Stimulated activated CD8-positive, alpha-beta memory T cell treated with anti-CD3 and anti-CD28 coated beads, Interleukin-15, amount 100 ng/mL, for 24 hours (primary cell): ENCODE data around the gene MAP2K3.
"Not testable (repeated sequence)": the region's sequence is repeated elsewhere in the genome, so short reads cannot be mapped to it uniquely, and the experiment has no call there.

Source experiments
- DNase-seq: peaks from one replicate; pipeline ENCODE4 v3.0.0-alpha.2; 2020; ENCODE audit warnings: low read depth

The MAP2K3 gene

DNA sequence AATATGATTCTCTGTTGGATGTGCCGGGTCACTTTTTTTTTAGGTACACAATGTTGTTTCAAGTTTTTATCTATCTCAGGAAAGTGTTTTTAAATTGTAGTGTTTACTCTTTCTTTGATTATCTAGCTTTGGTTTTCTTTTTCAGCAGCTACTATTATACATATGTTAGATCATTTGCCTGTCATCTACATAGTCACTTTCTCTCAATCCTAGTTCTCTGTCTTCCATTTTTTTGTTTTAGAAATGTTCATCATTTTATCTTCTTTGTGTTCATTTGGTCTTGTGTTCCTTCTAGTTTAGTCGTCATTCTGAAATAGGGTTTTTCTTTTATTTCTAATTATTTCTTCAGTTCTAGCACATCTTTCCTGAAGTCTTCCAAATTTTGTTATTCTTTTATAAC is 44.3 kb downstream of the MAP2K3 start:
- DNase-seq, result not testable (repeated sequence)

DNA sequence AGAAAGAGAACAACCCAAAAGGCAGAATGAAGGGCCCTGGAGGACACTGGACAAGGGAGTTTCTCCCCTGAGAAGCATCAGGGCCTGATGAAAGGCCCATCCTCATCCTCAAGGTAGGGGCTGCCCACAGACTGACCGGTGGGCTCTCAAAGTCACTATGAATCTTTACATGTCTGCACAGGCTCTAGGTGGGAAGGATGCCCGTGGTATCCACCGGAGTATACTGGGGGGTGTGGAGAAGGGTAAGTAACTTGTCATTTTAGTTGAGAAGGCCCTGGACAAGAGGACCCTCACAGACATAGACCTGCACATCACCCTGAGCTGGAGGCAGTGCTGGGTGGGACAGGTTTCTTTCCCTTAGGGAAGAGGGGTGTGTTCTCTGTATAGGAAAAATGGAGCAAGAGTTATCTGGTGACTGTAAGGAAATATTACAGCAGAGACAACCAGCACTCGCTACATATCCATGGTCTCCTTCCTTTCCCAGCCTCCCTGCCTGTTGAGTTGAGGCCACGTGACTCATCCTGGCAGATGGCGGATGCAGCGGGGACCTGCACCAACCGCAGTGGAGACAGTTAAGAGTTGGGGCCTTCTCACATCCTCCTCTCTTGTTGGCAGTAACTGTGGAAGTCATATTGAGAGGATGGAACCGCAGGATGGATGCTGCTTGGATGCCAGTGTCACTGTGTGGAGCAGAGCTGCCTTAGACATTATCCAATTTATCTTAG is 46.1 kb downstream of the MAP2K3 start:
- no peak for DNase-seq

DNA sequence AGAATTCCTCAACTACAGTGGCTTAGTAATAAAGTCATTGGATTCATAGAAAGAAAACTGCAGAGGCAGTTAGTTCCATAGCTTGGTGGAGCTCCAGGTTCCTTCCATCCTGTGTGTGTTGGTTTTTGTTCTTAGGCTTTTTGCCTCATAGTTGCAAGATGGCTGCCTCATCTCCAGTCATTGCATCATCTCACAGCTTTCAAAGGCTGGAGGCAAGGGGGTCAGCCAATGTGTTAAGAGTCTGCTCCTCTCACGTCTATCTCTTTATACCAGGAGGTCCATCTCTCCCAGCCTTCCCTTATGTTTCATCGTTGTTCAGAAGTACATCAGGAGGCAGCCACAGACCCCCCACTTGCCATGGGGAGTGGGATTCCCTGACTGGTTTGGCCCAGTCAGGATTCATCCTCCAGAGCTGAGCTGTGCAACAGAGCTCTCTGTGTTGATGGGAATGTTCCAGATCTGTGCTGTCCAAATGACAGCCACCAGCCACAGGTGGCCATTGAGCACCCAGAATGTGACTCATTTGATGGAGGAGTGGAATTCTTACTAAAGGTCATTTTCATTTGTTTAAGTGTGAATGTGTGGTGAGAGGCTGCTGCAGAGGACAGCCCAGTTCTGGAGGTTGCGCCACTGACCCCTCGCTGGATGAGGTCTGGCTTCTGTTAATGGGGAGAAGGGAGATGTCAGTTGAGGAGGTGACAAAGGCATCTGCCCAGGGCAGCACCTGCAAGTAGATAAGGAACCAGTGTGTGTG is 52.2 kb downstream of the MAP2K3 start:
- not testable (repeated sequence) for DNase-seq

DNA sequence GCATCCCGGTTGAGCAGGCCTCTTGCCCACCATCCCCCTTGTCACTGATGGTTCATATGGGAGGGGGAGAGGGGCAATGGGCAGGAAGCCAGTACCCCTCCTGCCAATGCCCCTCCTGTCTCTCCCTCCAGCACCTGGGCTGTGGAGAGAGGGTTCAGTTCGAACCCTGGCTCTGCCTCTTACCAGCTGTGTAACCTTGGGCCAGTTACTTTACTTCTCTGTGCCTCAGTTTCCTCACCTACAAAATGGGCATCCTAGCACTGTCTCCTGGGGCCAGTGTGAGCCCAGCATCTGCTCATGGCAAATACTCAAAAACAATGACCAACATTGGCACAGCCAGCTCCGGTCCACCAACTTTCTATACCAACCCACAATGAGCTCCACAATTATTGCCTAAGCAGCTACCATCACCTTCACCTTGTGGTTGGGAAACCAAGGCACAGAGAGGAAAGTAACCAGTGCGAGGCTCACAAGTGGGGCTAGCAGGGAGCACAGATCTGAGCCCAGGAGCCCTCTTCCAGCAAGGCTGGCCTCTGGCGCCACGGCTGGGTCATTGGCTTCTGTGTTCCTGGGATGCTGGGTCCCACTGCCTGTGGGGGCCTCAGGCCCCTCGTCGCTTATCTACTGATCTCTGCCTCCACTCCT is 53.6 kb downstream of the MAP2K3 start:
- DNase-seq, result not testable (repeated sequence)

DNA sequence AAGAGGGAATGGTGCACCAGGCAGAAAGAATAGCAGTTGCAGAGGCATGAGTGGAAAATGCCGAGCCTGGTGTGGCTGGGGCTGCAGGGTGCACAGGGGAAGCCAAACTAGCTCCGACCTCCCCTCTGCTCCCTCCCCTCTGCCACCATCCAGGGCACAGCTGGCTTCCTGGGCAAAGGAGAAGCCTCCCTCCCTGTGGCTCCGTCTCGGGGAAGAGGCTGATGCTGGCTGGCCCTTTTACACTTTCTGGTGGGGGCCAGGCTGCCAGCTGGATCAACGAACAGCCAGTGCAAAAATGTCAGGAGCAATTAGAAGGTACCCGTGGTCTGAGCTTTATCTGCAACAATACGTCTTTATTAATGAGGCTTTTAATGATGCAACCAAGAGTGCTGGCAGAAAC is 54.5 kb downstream of the MAP2K3 start:
- DNase-seq, result no peak

DNA sequence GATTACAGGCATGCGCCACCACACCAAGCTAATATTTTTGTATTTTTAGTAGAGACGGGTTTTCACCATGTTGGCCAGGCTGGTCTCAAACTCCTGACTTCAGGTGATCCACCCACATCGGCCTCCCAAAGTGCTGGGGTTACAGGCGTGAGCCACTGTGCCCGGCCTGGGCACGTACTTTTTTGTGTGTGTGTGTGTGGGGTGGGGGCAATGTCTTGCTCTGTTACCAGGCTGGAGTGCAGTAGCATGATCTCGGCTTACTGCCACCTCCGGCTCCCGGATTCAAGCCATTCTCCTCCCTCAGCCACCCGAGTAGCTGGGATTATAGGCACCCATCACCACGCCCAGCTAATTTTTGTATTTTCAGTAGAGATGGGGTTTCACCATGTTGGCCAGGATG is 55.1 kb downstream of the MAP2K3 start:
- not testable (repeated sequence) for DNase-seq

DNA sequence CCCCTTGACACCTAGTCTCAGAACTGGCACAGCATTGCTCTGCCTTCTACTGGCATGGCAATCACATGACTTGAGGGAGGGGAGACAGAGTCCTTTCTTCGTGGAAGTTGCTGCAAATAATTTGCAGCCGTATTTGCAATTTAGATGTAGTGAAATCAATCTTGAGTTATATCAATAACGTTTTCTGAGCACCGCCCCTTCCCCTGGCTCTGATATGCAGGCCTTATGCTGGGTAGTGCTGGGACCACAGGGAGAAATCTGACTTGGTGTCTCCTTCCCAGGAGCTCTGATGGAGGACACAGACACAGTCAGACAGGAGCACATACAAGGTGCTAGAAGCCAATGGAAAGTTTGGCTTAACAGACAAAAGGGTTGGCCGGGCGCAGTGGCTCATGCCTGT is 55.9 kb downstream of the MAP2K3 start:
- not testable (repeated sequence) for DNase-seq

DNA sequence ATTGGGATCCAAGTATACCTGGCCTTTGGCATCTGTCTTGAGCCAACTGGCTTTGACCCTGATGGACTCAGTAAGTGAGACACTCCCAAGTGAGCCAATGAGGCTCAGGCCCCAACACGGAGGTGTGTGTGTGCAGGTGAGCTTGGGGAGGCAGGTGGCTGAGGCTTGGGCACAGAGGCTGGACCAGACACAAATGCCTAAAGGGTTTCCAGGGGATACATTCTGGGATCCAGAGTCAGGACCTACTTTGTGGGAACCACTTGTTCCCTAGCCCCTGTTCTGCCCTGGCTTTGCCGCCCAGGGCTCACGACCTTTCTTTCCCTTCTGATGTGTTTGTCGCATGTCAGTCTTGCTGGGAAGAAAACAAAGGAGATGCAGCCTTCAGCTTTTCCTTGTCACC is 56.8 kb downstream of the MAP2K3 start:
- not testable (repeated sequence) for DNase-seq

DNA sequence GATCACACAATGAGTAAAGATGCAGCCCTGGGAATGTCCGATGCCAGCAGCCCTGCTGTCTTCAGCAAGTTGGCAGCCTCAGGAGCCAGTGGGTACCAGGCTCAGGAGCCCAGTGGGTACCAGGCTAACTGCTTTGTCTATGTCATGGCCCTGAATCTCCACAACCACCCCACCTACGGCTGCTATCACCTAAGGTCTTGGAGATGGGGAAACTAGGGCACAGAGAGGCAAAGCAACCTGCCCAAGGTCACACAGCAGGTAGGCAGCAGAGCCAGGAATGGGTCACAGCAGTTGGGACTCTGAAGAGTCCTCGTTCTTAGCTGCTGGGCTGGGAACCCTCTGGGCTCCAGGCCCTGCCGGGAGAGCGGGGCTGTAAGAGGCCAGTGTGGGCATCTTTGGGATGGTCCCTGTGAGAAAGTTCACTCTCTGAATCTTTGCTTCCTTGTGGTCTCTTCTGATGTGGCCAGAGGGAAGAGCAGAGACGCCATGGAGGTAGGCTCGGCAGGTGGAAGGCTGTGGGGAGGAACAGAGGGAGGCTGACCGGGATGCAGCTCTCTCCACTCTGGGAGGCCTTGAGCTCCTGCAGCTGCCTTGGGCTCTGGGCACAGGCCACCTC is 57.5 kb downstream of the MAP2K3 start:
- DNase-seq, result not testable (repeated sequence)

DNA sequence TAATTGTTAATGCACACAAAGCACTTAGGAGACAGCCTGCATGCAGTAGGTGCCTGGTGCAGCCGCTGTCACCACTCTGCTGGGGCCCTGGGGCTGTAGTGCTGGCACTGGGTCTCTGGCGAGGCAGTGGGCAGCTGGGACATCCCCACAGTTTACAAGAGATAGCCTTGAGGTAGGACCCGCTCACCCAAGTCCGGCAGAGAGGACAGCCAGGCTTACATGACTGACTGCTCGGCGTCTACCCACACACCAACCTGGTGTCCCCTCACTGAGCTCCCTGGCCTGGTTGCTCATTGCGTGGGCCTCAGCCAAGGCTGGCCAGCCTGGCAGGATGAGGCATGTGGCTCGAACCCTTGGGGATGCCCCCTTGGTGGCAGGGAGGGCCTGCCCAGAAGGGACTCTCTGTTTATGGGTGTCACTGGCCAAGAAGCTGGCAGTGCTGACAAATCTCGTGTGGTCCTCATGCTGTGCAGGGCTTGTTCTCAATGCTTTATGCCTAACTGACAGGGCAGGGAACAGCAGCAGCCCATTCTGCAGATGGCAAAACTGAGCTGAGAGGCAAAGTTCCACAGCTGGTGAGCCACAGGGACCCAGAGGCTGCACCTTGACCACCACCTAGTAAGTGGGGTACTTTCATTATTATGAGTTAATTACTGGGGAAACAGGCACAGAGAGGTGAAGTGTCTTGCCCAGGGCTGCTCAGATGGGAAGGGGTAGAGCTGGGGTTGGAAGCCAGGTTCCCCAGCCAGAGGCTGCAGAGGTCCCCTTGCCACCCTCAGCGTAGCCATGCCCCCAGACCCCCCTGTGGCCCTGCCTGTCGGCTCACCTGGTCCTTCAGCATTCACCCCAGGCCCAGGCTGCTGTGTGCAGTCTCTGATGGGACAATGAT is 58.8 kb downstream of the MAP2K3 start:
- DNase-seq, result not testable (repeated sequence)

DNA sequence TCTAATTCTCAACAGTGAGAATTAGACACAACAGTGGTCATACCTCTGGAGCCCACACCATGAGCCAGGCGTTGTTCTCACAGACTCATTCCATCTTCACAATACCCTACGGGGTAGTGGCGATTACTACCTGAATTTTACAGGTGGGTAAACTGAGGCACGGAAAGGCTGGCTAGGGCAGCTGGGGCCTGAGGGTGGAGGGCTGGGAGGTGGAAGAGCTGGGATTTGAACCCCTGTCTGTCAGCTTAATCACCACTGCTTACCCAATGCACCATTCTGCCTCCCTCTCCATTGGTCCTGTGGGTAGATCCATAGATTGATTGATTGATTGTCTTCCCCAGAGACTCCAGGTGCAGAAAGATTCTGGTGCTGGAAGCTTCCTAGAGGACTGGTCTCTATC is 60.3 kb downstream of the MAP2K3 start:
- not testable (repeated sequence) for DNase-seq

DNA sequence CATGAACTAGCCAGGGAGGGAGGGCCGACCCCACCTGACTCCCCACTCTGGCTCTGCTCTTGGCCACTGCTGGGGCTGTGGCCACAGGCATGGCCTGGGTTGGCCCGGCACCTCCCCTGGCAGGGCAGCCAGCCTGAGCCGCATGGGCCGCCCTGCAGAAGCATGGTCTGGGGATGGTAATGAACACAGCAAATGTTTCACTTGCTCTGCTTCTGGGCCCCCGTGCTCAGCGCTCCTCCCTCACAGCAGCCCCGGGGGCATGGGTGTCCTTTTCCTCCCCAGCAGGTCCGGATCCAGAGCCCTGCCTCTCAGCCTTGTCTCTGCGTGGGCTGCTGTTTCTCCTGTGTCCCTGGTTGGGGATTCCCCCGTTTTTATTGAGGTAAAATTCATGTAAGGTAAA is 60.7 kb downstream of the MAP2K3 start:
- no peak for DNase-seq

DNA sequence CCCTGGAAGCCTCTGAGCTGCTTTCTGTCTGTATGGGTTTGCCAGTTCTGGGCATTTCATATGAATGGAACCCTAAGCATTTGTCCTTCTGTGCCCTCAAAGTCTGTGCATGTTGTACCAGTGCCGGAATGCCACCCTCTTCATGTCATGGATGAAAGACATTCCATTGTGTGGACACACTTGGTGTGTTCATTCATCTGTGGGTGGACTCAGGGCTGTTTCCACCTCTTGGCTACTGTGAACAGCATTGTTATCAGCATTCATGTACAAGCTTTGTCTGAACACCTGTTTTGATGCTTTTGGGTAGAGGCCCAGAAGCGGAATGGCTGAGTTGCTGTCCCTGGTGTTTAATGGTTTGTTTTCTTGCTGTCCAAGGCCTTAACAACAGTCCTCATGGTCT is 61.6 kb downstream of the MAP2K3 start:
- not testable (repeated sequence) for DNase-seq

DNA sequence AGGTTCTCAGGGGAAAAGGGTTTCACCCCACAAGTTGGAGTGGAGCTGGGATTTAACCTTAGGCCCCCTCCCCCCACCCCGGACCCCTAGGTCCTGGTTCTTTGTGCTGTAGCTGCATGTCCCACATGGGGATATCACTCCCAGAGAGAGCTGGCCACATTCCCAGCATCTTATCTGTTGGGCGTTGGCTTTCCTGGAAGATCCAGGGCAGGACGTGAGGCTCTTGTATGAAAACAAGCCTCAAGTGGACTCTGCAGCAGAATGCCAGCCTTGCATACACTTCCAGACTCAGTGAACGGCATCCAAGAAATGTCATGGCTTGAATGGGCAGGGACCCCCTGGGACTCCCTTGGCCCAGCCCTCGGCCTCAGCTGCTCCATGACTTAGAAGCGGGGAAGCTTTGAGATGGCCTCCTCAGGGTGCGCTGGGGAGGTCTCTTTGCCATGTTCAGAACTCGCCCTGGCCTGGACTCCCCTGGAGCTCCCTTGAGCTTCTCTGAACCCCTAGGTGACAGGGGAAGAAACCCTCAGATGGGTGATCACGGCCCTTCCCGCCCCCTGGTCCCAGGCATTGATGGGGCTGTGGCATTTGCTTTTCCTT is 62.2 kb downstream of the MAP2K3 start:
- DNase-seq, result not testable (repeated sequence)

DNA sequence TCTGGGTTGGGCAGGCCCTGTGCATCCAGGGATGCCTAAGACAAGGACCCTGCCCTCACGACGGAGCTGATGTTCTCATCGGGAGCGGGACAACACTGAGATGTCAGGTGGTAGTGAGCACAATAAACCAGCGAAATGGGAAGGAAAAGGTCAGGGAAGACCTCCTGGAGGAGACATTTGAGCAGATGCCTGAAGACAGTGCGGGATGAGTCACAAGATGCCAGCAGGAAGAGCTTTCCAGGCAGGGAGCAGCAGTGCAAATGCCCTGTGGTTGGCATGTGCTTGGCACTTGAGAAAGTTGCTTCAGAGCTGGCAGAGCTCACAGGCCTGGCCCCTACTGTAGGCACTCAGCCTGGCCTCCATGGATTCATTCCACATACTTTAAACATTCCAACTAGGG is 63.1 kb downstream of the MAP2K3 start:
- DNase-seq, result not testable (repeated sequence)

DNA sequence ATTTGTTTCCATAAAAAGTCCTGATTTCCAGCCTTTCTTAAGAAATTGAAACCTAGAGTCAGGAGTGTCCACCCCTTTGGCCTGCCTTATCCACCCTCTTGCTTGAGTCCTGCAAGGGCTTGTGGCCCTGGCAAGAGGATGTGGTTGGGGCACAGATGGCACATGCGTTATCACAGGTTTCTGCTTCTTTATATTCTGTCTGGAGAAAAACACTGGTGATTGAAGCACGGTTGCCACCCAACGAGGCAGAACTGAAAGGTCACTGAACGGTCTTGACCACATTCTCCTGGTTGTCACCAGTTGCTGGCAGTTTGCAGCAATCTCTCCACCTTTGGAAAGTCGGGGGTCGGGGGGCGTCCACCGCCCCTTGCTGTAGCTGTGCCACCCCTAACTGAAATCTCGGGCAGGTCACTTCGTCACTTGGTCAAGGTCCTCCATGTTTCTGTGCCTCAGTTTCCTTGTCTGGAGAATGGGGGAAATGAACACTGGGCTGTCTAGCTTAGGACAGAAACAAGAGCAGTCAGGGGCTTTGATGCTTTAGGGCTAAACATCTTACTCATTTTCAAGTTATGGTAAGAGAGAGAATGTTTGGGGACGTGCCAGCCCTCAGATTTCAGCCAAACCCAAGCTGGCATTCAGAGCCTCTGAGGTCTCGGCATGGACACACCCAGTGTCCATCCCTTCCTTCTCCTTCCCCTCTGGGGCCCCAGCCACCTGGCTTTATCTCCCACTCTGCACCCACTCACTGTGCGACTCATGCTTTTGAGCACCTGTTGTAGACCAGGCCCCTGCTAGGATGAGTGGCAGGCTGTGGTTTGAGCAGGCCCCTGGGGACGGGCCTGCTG is 63.8 kb downstream of the MAP2K3 start:
- not testable (repeated sequence) for DNase-seq

DNA sequence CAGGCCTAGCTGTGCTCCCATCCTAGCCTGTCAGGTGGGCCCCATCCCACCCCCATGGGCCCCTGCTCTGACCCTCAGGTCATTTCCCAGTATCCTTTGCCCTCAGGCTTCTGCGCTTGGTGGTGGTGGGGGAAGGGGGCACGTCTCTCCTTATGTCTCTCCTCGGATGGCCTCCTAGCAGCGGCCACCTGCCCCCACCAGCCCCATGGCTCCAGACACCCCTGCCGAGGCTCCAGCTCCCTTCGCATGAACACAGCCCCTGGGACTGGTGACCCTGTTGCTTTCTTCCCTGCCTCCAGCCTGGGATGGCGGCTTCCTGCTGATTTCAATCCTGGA is 64.4 kb downstream of the MAP2K3 start:
- not testable (repeated sequence) for DNase-seq

DNA sequence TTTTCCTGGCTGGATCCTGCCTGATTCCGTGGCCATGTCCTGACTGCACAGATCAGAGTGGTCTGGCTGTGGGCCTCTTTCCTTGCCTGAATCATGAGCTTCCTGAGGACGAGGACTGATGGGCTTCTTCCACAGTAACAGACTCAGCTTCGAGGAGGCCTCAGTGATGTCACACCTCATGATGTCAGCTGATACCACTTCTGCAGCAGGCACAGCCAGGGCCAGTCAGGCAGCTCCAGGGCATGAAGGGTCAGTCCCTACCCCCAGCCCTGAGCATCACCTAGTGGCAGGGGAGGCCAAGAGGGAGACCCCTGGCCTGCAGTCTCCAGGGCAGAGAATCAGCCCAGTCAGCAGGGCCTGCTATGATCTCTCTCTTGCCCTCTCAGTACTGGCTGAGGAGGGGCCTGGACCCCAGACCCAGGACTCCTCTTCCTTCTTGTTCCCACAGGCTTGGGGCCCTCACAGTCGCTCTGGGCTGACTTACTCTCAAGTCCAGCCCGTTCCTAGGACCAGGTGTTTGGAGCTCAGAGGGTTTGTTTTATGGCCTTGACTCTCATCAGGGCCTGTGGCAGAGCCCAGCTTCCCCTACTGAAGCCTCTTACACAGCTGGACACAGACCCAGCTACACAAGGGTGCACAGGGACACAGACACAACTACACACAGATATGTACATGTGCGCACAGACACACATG is 65.0 kb downstream of the MAP2K3 start:
- not testable (repeated sequence) for DNase-seq

DNA sequence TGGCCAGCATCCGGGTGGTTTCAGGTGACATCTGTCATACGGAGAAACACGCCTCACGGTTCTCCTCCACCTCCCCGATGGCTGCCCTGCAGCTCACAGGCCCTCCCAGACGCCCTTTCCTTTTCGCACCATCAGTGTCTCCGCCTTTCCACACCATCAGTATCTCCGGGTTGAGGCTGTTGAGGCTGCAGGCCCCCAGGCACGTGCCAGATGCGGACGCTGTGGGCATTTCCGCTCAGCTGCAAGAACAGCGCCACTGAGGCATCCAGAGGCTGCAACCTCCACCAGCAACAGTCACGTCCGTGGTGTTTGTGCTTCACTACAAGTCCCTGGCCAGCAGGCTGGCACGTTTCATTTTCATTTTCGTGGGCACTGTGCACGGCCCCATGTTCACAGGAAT is 66.0 kb downstream of the MAP2K3 start:
- DNase-seq, result not testable (repeated sequence)
